Measurements from ENCODE around the gene ROCK2. TPM values are rescaled to one million over a fixed set of nuclear protein-coding genes. Genes with fewer than 3 reads are reported as not detected.

ROCK2 gene
- total and polyA plus RNA-seq, 2 of the 8 experiments (the other 6 are each of a cell fraction or from before 2014, with no cell fraction given) = 2.7 to 29.0 TPM

GRCh38 chr2:11326677-11327211, 17.7 kb downstream of the ROCK2 start:
- Histone ChIP-seq H3K4ac (replicated peaks; ENCODE audit: insufficient read length, low read depth, low read length) (no peak overlapping the region), H3K23ac (ENCODE audit: insufficient read length) (no peak overlapping the region), H3K4me3 (ENCODE audit: extremely low read depth in 1 of 4, insufficient read depth in 2 of 4, low read depth in 3 of 4, low read length in 4 of 4) (no peak overlapping the region), H3K23me2 (ENCODE audit: low read depth, low read length) (no peaks in the 10 kb centered on the region), H3K79me1 (ENCODE audit: low read depth, low read length) (no peaks in the 10 kb centered on the region), H3K56ac (replicated peaks; ENCODE audit: insufficient read length, low read depth, low read length) (no peak overlapping the region), H3K14ac (ENCODE audit: insufficient read length) (no peak overlapping the region), H3K27me3 (replicated peaks in 1 of 4; ENCODE audit: control insufficient read depth in 3 of 4, extremely low read depth in 1 of 4, insufficient read depth in 3 of 4, low read length in 3 of 4) (no peaks in the 10 kb centered on the region), H3K9ac (replicated peaks in 1 of 4; ENCODE audit: extremely low read depth in 1 of 4, low read depth in 3 of 4, low read length in 3 of 4) (no peak overlapping the region), H3K27ac (ENCODE audit: low read depth, low read length) (no peak overlapping the region), H2BK12ac (ENCODE audit: low read depth, low read length) (no peak overlapping the region), H3K36me3 (ENCODE audit: control insufficient read depth in 2 of 4, insufficient read depth in 4 of 4, low read length in 3 of 4) (no peaks in the 10 kb centered on the region), H2BK120ac (replicated peaks; ENCODE audit: low read depth, low read length) (no peak overlapping the region), H4K8ac (ENCODE audit: extremely low read depth, insufficient read depth, low read length) (no peak overlapping the region), H4K91ac (replicated peaks; ENCODE audit: insufficient read length, low read length) (no peak overlapping the region), H2AFZ (ENCODE audit: low read length) (no peak overlapping the region), H3K9me3 (ENCODE audit: insufficient read depth in 2 of 2, low read depth in 1 of 2, low read length in 1 of 2) (no peaks in the 10 kb centered on the region), H2BK5ac (ENCODE audit: low read depth, low read length) (no peak overlapping the region), H2AK5ac (ENCODE audit: low read depth, low read length) (no peak overlapping the region), H3K18ac (ENCODE audit: extremely low read depth, low read length) (no peak overlapping the region), H2BK20ac (ENCODE audit: low read length) (no peak overlapping the region), H4K20me1 (replicated peaks in 1 of 2; ENCODE audit: control insufficient read depth in 1 of 2, insufficient read depth in 2 of 2, low read length in 2 of 2) (peaks cover 7 to 10% of the 10 kb centered on the region in 2 experiments), H3K4me1 (replicated peaks in 1 of 4; ENCODE audit: control insufficient read depth in 3 of 4, insufficient read depth in 4 of 4, low read length in 3 of 4) (no peaks in the 10 kb centered on the region), H3K4me2 (ENCODE audit: insufficient read depth in 1 of 2, low read depth in 2 of 2, low read length in 2 of 2) (no peak overlapping the region), H3K79me2 (ENCODE audit: control insufficient read depth in 1 of 2, insufficient read depth in 2 of 2, low read length in 2 of 2) (peaks cover 0 to 88% of the 10 kb centered on the region in 2 experiments; a peak in 2 of 4 replicates), H2BK15ac (ENCODE audit: low read length) (no peak overlapping the region), H4K5ac (ENCODE audit: insufficient read length, low read depth, low read length) (no peak overlapping the region)
- ChIA-PET POLR2A (ENCODE audit: partially characterized antibody) (interaction anchor here (0.6 to 2.3 kb wide), 3 partner anchors 17 to 303 kb away, joined by 4 to 10 read pairs (median 4); partner anchors contain the start of gene ROCK2), CTCF (ENCODE audit: partially characterized antibody) (interaction anchor here (0.7 to 1.2 kb wide), 6 partner anchors 11 to 174 kb away, joined by 3 to 6 read pairs (median 3); partner anchors contain the start of gene ROCK2)
- 71% methylated on average over 4 of the region's 4 CpGs; no CpG with 5 or more reads in 1 of the 2 experiments for WGBS, 2 experiments (ENCODE audit: extremely low coverage in 1 of 2, insufficient coverage in 1 of 2, insufficient read length in 1 of 2, insufficient replicate concordance in 2 of 2, low coverage in 1 of 2, low lambda C conversion rate in 2 of 2, missing lambda C conversion rate in 1 of 2)
- no peak for DNase-seq (ENCODE audit: low read depth in 1 of 2, low spot score in 2 of 2)
- FAIRE-seq = no peak
- TF ChIP-seq CBX5 (IDR thresholded peaks at IDR 0.05; ENCODE audit: low read depth, low read length) = no peak
- TF ChIP-seq MAX (IDR thresholded peaks at IDR 0.05) = no peak
- no peak for TF ChIP-seq CREB1 (IDR thresholded peaks at IDR 0.05)
- no peak for TF ChIP-seq SRF (IDR thresholded peaks at IDR 0.05; ENCODE audit: low read depth, low read length)
- no peak for TF ChIP-seq CTBP2 (IDR thresholded peaks at IDR 0.05; ENCODE audit: borderline replicate concordance, insufficient read depth, insufficient read length, low read length)
- no peak for TF ChIP-seq EGR1 (IDR thresholded peaks at IDR 0.05; ENCODE audit: borderline replicate concordance, low read depth, low read length)
- TF ChIP-seq JUND (IDR thresholded peaks at IDR 0.05; ENCODE audit: low read length) = no peak
- TF ChIP-seq HDAC2 (IDR thresholded peaks at IDR 0.05; ENCODE audit: borderline replicate concordance in 1 of 2, low read depth in 2 of 2, low read length in 2 of 2) = no peak
- no peak for TF ChIP-seq POU5F1 (IDR thresholded peaks at IDR 0.05; ENCODE audit: low read depth, low read length)
- TF ChIP-seq TAF7 (optimal IDR thresholded peaks at IDR 0.05; ENCODE audit: borderline replicate concordance, low read depth, low read length) = no peak
- TF ChIP-seq USF2 (IDR thresholded peaks at IDR 0.05; ENCODE audit: low read length) = no peak
- TF ChIP-seq PHF8 (conservative IDR thresholded peaks at IDR 0.05; ENCODE audit: low read depth, low read length) = no peak

Measured in H1 (cell line).